H1 (cell line): ENCODE results near the gene C19orf53. TPM values are rescaled to one million over a fixed set of nuclear protein-coding genes. Genes with fewer than 3 reads are reported as not detected.
A peak's percentile ranks its signal among the peaks of the same experiment; 100 is the strongest.

Experiments
- ASH2L ChIP-seq: fragments of 200-600, 300-600 bp; sonication (generic); IDR thresholded peaks from one replicate; pipeline ENCODE4 v1.7.1; 2017; ENCODE audit warnings: low read length
- ATF2 ChIP-seq: IDR thresholded peaks from 2 replicates; pipeline ENCODE4 v1.6.1; 2012; ENCODE audit warnings: low read length, inconsistent platforms
- BRCA1 ChIP-seq: IDR thresholded peaks from 2 replicates; pipeline ENCODE4 v1.6.1; 2012; ENCODE audit warnings: low read depth, low read length, improper control_type of control experiment
- CBX5 ChIP-seq: fragments of 300-800, 300-1000 bp; sonication (generic); IDR thresholded peaks from 2 replicates; pipeline ENCODE4 v1.7.1; 2016; ENCODE audit warnings: antibody characterized with exemption, low read length, low read depth
- E2F6 ChIP-seq: IDR thresholded peaks from 2 replicates; pipeline ENCODE4 v1.6.1; 2012; ENCODE audit warnings: inconsistent platforms
- EGR1 ChIP-seq: IDR thresholded peaks from 2 replicates; pipeline ENCODE4 v1.6.1; 2011; ENCODE audit warnings: low read depth, low read length, borderline replicate concordance
- GABPA ChIP-seq: IDR thresholded peaks from 2 replicates; pipeline ENCODE4 v1.6.1; 2011; ENCODE audit warnings: mild to moderate bottlenecking, low read length, moderate library complexity, borderline replicate concordance; ENCODE audit not compliant: insufficient read depth
- GTF2F1 ChIP-seq: IDR thresholded peaks from 2 replicates; pipeline ENCODE4 v1.6.1; 2012; ENCODE audit warnings: low read depth, low read length, improper control_type of control experiment, borderline replicate concordance
- HDAC6 ChIP-seq: IDR thresholded peaks from one replicate; pipeline ENCODE4 v1.7.1; 2012; ENCODE audit warnings: low read depth, mild to moderate bottlenecking, inconsistent platforms, low read length, moderate library complexity
- KDM5A ChIP-seq: fragments of 200-600 bp; IDR thresholded peaks from 2 replicates; pipeline ENCODE4 v1.7.1; 2012; ENCODE audit warnings: mild to moderate bottlenecking, low read length, inconsistent platforms, mixed read lengths
- MAFK ChIP-seq: IDR thresholded peaks from 2 replicates; pipeline ENCODE4 v1.6.1; 2012; ENCODE audit warnings: low read depth, mild to moderate bottlenecking, improper control_type of control experiment, low read length
- NRF1 ChIP-seq: IDR thresholded peaks from 2 replicates; pipeline ENCODE4 v1.6.1; 2011; ENCODE audit warnings: mild to moderate bottlenecking, low read depth, low read length, improper control_type of control experiment
- POLR2A ChIP-seq, 2 experiments: IDR thresholded peaks; 1 replicate in 1 of 2; 2 replicates in 1 of 2; pipeline ENCODE4 v1.6.1; 2011; ENCODE audit warnings: low read depth in 2 of 2, low read length in 2 of 2, mild to moderate bottlenecking in 2 of 2; ENCODE audit errors: control extremely low read depth in 1 of 2
- RBBP5 ChIP-seq: IDR thresholded peaks from 2 replicates; pipeline ENCODE4 v1.7.1; 2012; ENCODE audit warnings: low read depth, mild to moderate bottlenecking, inconsistent platforms, low read length, moderate library complexity, borderline replicate concordance
- RXRA ChIP-seq: IDR thresholded peaks from 2 replicates; pipeline ENCODE4 v1.6.1; 2011; ENCODE audit warnings: low read depth, mild to moderate bottlenecking, low read length, moderate library complexity; ENCODE audit not compliant: insufficient read depth
- SIX5 ChIP-seq: IDR thresholded peaks from 2 replicates; pipeline ENCODE4 v1.6.1; 2011; ENCODE audit warnings: mild to moderate bottlenecking, low read depth, low read length
- SP4 ChIP-seq: IDR thresholded peaks from 2 replicates; pipeline ENCODE4 v1.6.1; 2012; ENCODE audit warnings: low read length, inconsistent platforms
- SUZ12 ChIP-seq: fragments of 200-600 bp; sonication (generic); IDR thresholded peaks from 2 replicates; pipeline ENCODE4 v1.6.1; 2012; ENCODE audit warnings: mild to moderate bottlenecking, inconsistent platforms, low read length, moderate library complexity, mixed read lengths
- TAF1 ChIP-seq: IDR thresholded peaks from 2 replicates; pipeline ENCODE4 v1.6.1; 2011; ENCODE audit warnings: mild to moderate bottlenecking, low read depth, low read length
- TAF7 ChIP-seq: optimal IDR thresholded peaks from 2 replicates; pipeline ENCODE3; 2011; ENCODE audit warnings: low read depth, mild to moderate bottlenecking, inconsistent platforms, low read length, moderate library complexity, borderline replicate concordance
- USF2 ChIP-seq: IDR thresholded peaks from 2 replicates; pipeline ENCODE4 v1.6.1; 2011; ENCODE audit warnings: low read length, improper control_type of control experiment
- YY1 ChIP-seq: IDR thresholded peaks from 2 replicates; pipeline ENCODE4 v1.6.1; 2011; ENCODE audit warnings: low read depth, mild to moderate bottlenecking, low read length
- polyA plus RNA-seq, 7 experiments: library from polyadenylated mRNA; depleted of rRNA in 3 of 7; stranded (reverse) in 5 of 7; unstranded in 2 of 7; fragments of >200 nt in 5 of 7; fragments of 200-250 nt in 2 of 7; gene quantifications; 1 replicate in 5 of 7; 2 replicates in 1 of 7; 4 replicates in 1 of 7; pipeline versions ENCODE4 v1.2.1 to v1.2.3, GENCODE V29; 2011 to 2013; ENCODE audit warnings: missing spikeins in 2 of 7, mixed read lengths in 2 of 7
- total RNA-seq: library from RNA; stranded (reverse); fragmentation: NEBNext Ultra II Directional; extraction: Animal tissue kit (Norgen Biotek cat#: 25700); gene quantifications from 2 replicates; pipeline ENCODE4 v1.2.1, GENCODE V29; 2021

The C19orf53 gene
- total and polyA plus RNA-seq, 2 of the 8 experiments (the other 6 are each of a cell fraction or from before 2014, with no cell fraction given): 104 to 169 TPM

GRCh38 chr19:13731147-13731964 is 42.9 kb upstream of the C19orf53 start (continued):
- no peak for TF ChIP-seq CBX5
- TF ChIP-seq MAFK: no peak
- peak; percentile 77 for TF ChIP-seq TAF1
- TF ChIP-seq RBBP5: no peak
- TF ChIP-seq YY1: no peak
- TF ChIP-seq EGR1: no peak
- TF ChIP-seq HDAC6: no peak
- TF ChIP-seq NRF1: peak; percentile 90
- TF ChIP-seq POLR2A (IDR thresholded peaks at IDR 0.05; ENCODE audit: control extremely low read depth in 1 of 2, low read depth in 2 of 2, low read length in 2 of 2): peak; percentile 84
- TF ChIP-seq TAF7: peak; percentile 18
- TF ChIP-seq SP4: no peak
- TF ChIP-seq SUZ12: no peak
- no peak for TF ChIP-seq ASH2L
- no peak for TF ChIP-seq KDM5A
- no peak for TF ChIP-seq USF2
- TF ChIP-seq RXRA: no peak
- TF ChIP-seq SIX5: no peak
- TF ChIP-seq E2F6: peak; percentile 60; the same call in 1 of the 2 replicates
- no peak for TF ChIP-seq GABPA
- TF ChIP-seq GTF2F1: 0 out of 2 replicates have a peak, but pooled peaks have one; percentile 34
- no peak for TF ChIP-seq ATF2
- no peak for TF ChIP-seq BRCA1
